ENCODE measurements around the gene GRK1.

DNA sequence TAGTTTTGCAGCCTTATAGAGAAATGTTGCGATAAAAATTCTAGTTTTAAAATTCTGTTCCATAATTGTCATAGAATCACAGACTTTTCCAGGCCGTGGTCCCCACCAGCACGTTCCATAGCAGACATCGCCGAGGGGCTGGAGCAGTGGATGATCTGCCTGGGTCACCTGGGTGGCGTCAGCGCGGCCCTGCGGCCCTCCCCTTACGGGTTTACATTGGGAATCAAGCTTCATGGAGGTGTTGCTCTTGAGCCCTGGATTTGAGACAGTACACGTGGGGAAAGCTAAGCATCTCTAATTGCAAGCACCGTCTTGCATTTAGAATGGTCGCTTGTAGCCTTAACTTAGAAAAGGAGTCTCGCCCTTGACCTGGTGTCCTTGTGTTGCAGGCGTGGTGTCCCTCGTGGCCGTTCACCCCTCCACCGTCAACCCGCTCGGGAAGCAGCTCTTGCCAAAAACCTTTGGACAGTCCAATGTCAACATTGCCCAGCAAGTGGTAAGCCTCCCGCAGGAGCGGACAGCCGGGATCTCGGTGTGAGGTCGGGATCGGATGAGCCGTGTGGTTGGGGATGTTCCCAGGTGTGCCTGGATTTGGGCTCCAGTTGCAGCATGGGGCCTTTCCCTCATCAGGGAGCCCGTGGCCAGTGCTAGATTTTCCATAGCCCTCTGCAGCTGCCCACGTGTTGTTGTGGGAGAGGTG is 44.1 kb upstream of the GRK1 start:
- no peak for TF ChIP-seq CTCF (IDR thresholded peaks at IDR 0.05; ENCODE audit: insufficient read depth, low read depth, low read length)
- no peak for TF ChIP-seq EZH2 (IDR thresholded peaks at IDR 0.05; ENCODE audit: insufficient read depth, low read length)
